Activated CD4-positive, CD25-positive, alpha-beta regulatory T cell treated with anti-CD3 and anti-CD28 coated beads, Interleukin-2, amount 50 U/mL, for 16 hours (primary cell): ENCODE data around the gene ARHGAP42.

Experiments used
- DNase-seq: peaks from one replicate; pipeline ENCODE4 v3.0.0-alpha.2; 2020; ENCODE audit warnings: low read depth, low spot score

Gene ARHGAP42

DNA sequence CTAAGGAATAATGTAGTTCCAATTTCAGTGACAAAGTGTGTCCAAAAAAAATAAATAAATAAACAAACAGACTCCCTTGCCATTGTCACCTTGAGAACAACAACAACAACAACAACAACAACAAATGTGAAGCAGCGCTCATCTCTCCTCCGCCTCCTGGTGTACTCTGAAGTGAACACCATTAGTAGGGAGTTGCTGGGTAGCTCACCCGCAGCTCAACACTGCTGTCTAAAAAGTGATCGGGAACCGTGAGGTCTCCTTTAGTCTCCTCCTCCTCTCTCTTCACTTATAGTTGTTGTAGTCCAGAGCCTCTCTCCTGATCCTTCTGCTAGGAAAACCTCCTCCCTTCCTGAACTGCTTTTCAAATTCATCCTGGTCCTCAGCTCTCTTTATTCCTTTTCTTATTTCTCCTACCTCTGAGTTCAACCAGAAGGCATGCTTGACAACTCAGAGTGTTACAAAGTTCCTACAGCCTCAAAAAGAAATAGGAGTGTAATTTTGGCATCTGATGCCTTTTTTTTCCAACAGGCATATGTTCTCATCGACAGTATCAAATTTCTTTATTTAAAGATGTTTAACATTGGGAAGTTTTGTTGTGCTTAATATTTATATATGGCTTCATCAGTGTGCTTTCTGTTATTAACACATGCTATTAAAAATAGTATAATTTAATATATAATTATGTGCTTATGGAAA is 227.5 kb downstream of the ARHGAP42 start:
- no peak for DNase-seq

DNA sequence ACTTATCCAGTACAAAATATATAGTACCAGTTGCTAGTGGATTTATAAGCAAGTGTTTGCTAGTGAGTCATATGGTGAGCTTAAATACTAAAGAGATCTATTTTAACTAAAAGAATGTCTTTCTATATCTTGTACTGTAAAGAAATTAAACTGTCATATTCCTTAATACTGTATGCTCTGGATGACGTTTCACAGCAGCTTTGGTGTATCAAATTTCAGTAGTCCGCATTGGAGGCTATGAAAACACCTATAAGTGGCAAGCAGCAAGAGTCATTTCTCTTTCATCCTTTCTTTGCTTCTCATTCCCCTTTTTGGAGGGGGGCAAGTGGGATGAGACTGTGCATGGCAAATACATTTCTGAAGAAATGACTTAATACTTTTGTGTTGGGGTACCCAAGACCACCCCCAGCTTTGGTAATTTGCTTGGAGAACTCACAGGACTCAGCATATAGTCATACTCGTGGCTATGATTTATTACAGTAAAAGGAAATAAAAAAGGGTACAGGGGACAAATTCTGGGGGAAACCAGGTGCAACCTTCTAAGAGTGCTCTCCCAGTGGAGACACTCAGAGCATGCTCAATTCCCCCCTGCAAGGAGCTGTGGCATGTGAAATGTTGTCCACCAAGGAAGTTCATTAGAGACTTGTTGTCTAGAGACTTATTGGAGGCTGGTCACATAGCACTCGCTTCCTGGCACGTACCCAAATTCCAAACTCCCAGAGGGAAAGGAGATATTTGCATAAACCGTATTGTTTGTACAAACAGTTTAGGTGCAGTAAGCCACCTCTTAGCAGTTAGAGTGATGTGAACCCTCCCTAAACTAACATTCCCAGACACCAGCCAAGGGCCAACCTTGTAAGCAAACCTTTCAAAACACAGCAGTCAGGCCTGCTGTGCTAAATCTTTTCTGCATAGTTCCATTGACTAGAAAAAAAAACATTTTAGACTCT is 231.7 kb downstream of the ARHGAP42 start:
- no peak for DNase-seq

DNA sequence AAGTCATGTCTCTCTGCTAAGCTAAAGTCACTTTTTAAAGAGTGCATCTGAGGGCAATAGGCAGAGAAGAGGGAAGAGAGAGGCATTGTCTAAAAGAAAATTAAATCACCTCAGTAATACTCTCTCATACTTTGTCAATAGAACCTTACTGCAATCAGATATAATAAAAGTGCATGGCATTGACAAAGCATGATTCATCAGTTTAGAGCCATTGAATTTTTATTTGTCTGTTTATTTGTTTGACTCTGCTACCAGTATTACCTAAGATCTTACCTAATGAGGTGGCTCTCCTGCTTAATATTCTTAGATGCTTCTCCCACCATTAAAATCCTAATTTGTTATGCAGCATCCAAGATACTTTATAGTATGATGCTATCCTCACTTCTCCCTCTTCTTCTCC is 233.5 kb downstream of the ARHGAP42 start:
- no peak for DNase-seq

DNA sequence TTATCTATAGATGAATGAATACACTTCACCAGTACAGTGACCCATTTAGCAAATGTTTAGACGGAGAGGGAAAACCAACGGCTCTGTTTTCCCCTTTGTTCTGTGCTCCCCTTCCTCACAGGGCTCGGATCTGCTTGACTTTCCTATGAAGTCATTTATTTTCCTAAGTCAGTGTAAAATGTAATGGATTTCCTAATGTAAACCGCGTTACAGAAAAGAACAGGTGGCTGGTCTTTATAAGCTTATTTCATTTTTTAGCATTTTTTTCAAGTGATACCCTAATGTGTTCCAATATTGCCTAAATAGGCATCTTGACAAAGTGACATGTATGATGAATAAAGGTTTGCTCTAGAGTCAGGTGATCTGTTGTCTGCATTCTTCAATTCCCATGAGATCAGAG is 235.0 kb downstream of the ARHGAP42 start:
- DNase-seq: no peak

DNA sequence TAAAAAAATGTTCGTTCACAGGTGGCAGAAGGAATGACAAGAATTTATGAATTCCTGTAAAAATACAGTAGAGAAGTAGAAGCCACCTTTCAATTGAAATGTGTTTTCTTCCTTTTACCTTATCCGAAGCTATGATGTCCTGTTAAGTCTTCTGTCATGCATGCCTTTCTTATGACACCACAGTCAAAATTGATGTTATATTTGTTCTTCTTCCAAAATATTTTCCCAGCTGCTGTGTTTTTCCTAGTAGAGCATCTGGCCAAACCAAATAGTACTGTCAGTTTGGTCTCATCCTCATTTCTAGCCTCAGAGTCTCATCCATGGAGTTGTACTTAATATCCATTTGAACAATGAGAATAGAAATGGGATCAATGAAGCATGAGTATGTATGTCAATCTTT is 236.5 kb downstream of the ARHGAP42 start:
- DNase-seq: no peak

DNA sequence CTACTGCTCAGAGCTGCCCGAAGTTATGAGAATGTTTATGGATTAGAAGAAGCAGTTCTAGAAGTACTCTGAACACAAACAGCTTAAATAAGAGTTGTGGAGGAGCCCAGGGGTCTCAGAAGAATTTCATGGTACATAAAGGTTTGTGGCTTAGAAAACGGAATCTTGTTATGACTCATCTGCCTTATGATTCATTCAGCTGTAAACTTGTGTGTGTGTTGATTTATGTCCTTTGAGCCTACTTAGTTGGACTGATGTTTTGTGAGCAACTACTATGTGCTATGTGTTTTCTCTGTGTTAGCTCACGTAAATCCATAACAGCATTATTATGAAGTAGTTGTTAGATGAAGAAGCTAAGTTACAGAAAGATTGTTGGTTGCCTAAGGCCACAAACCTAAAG is 238.8 kb downstream of the ARHGAP42 start:
- DNase-seq: no peak

DNA sequence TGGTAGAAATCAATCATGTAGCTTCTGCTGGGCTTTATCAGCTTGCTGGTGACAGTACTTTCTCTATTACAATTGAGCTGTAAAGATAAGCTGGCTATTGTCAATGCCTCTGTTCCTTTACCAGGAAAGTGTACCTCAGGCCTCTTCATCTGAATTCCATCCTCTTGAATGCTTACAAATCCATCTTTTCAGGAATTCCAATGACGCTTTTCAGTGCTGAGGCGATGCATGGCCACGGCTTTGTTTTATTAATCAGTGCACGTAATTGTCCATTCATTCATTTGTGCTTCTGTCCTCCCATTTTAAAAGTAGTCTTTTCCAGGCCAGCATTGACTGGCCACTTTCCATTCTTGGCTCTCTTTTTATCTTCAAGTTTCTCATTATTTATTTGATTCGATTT is 240.5 kb downstream of the ARHGAP42 start:
- DNase-seq: no peak

DNA sequence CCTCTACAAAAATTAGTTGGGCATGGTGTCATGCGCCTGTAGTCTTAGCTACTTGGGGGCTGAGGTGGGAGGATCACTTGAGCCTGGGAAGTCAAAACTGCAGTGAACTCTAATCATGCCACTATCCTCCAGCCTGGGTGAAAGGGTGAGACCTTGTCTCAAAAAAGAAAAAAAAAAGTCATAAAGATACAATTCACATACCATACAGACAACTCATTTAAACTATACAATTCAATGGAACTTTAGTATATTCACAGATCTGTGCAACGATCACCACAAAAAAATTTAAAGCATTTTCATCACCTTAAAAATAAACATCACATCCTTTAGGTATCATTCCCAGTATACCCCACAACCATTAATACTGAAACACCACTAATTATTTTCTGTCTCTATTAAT is 241.3 kb downstream of the ARHGAP42 start:
- DNase-seq: no peak

DNA sequence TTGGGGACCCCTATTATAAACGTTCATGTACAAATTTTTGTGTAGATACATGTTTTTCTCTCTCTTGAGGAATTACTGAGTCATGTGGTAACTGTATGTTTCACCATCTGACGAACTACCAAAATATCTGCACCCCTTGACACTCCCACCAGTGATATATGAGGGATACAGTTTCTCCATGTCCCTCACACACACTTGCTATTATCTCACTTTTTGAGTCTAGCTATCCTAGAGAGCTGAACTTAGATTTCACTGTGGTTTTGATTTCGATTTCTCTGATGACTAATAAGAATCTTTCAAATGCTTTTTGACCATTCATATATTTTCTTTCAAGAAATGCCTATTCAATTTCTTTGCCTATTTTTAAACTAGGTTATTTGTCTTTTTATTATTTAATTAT is 242.3 kb downstream of the ARHGAP42 start:
- DNase-seq: no peak

DNA sequence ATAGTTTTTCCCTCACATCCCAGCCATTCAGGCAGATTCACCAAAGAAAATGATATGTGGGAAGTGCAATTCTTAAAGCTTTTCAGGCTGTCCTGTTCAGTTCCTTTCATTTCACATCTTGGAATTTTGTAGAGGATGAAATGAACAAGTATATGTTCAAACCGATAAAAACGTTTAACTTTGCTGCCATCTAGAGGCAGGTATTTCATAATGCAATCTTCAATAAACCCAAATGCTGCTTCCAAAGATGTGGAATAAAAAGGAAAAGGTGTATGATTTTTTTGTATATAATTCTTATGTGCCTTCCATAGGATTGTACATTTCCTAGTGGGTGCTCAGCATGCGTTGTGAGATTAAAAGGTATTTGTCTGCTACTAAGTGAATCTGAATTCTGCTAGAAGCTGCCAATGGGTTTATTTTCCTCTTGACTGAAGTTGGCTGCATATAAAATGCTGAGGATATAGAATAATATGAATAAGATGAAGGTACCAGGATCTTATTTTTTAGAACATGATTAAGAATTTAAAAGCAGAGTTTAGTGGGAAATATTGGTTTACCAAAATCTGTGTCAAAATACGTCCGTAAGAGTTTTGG is 243.2 kb downstream of the ARHGAP42 start:
- no peak for DNase-seq

DNA sequence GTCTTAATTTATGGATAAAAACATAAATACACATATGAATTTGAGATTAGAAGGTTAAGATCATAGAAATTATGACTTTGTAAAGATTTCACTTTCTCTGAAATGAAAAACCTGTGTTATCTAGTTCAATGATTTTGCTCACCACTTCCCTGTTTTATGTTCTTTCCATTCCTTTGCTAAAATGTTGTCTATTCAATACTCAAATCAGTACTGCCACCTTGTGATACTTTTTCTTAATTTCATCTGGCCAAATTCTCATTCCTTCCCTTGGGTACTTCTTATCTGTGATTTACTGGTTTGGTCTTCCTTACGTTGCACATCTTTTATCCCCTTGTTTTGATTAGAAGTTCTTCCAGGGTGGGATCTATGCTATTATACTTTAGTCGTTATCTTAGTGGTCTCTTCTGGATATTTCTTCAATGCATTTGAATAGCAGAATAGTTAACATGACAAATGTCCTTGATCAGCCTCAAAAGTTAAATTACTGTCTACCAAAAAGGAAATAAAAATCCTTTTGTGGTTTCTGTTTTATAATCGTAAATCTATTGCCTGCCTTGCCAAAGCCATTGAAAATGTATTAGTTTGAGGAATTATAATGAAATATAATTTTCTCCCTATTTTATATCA is 245.5 kb downstream of the ARHGAP42 start:
- DNase-seq: no peak

DNA sequence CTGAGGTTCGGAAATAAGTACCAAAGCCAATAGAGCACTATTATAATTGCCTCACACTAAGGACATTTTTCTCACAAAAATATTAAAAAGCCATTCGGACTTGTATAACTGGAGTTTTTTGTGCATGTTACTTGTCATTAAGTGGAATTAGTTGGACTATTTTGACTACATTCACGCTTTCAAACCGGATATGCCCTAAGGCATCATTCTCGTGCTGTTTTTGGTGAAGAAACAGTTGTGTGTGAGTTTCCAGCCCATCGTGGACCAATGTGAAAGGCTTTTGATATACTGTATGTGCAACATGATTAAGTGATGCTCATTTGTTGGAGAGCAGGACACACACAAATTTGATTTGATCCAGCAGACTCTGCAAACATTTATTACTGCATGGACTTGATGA is 249.7 kb downstream of the ARHGAP42 start:
- DNase-seq: no peak

DNA sequence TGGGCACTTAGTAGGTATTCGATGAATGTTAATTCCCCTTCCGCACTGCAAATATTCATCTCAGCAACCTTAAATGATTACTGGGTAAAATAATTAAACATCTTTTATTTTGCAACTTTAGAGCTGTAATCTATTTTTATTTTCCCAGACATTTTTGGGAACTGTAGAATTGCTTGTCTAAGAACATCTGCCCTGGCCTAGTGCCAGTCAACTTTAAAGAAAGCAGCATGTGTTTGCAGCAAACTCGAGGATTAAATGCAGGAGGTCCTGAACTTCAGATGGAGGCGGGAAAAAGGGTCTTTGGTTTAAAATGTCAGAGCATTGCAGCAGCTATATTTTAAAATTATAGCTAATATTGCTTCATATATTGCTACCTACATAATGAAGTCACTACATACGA is 252.5 kb downstream of the ARHGAP42 start:
- DNase-seq: no peak

DNA sequence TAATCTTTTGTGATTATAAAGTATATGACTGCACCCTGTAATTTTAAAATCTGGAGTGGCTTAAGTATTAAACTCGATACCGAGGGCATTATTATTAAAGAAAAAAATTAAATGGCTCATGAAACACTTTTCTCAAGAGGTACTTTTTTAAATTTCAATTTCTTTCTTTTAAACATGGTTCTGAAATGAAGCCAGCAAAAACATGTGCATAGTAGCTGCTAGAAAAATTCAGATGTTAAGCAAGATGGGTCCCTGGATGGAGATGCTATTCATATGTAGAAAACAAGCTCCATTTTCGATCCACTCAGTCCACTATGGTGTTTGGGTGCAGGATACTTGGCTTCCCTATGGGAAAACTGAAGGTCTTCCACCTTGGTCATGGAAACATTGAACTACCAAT is 253.0 kb downstream of the ARHGAP42 start:
- no peak for DNase-seq

DNA sequence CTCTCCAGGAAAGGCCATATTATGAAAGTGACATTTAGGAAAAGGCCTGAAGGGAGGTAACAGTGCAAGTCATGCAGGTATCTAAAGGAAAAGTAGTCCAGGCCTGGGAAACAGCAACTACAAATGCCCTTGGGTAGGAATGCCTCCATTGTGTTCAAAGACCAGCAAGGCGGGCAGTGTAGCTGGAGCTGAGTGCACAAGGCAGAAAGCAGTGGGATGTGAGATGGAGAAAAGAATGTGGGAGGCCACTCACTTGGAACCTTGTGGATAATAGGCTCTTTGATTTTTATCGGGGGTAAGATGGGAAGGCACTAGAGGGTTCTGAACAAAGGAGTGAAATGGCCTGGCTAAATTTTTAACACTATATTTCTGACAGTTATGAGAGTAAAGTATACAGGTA is 253.9 kb downstream of the ARHGAP42 start:
- DNase-seq: no peak

DNA sequence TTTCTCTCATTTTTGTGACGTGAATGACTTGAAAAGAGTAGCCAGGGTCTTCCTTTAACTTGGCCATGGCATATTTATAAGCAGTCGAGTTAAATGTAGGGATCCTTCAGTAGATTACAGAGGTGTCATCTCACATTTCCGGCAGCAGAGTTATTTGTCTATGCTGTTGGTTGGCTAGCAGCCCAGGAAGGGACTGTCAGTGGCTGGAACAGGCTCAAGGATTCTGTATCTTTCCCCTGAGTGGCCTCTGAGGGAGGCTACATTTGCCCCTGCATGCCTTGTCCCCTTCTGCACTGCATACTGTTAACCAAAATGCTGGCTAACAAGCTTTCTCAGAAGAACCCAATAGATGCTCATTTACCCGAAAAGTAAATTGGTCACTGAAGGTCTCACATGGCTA is 254.9 kb downstream of the ARHGAP42 start:
- no peak for DNase-seq

DNA sequence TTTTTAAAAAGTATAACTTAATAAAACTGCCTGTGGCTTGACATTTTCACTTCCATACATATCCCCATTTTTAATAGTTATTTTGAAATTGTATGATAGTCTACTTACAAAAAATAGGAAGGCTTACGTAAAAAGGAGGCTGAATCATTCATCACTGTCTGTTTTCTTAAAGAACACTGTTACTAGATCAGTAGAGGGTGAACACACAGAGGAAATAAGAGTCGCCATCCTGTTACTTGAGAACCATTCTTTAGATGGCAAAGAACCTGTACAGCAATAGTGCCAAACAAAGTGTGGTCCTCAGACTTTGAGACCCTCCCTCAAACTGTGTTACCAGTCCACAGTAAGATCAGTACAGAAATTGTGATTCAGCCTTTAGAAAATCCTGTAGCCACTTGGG is 261.8 kb downstream of the ARHGAP42 start:
- no peak for DNase-seq

DNA sequence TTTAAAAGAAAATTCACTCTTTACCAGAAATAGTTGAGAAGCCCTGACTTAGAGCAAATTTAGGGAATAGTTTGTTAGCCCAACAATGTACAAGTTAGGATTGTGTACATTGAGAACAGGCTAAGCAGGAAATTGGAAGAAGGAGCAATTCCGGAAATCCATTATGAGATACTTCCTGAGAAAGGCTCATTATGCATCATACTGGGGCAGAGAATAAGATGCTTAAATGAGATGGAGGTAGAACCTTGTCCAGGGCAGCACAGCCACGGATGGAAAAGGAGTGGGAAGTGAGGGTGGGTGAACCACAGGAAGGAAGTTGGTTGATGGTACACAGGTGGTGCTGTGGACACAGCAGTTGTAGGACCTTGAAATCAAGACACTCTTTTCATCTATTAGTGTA is 262.4 kb downstream of the ARHGAP42 start:
- DNase-seq: no peak

DNA sequence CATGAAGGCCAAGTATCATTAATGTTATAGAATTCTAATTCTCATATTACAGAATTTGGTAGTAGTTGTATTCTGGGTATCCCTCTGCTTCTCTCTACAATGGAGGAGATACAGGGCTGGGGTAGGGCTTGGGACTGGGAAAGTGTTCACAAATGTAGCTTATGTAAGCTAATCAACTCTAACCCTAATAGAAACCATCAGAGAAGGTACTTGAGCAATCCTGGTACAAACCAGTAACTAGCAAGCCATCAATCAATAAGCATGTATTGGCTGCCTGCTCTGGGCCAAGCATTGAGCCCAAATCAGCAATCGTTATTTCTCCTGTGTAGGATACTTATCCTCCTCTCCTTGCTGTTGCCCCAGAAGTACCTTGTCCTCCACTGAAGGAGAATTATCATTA is 268.2 kb downstream of the ARHGAP42 start:
- DNase-seq: no peak

DNA sequence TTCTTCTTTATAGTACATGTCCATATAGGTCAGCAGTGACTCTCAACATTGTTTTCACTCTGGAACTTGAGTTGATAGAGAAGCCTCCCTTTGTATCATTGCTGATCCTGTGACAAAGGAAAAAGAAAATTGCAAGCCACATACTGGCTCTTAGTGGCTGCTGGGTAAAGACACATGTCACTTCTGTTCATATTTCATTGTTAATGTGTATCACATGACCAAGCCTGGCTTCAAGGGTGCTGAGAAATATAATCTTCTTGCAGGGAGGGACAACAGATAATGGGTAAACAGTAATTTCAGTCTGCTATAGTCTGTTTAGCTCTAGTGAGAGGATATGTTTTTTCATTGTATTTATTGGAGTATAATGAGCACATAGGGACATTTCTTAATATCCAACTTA is 269.3 kb downstream of the ARHGAP42 start:
- DNase-seq: no peak

DNA sequence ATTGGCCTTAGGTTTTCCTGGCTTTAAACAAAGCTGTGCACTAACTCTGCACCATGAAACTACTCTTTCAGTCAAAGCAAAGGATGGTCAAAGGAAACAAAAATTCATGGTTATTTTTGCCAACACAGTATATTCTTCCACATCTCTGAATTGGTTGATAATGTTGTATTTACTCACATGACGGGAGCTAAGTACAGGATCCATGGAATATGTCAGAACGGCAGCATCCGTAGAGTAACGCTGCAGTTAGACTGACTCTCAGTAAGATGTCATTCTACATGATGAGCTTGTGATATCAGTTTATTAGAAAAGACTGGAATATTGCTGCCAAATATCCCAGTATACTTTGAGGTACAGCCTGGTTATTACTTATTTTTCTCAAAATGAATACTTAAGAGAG is 270.4 kb downstream of the ARHGAP42 start:
- DNase-seq: no peak

DNA sequence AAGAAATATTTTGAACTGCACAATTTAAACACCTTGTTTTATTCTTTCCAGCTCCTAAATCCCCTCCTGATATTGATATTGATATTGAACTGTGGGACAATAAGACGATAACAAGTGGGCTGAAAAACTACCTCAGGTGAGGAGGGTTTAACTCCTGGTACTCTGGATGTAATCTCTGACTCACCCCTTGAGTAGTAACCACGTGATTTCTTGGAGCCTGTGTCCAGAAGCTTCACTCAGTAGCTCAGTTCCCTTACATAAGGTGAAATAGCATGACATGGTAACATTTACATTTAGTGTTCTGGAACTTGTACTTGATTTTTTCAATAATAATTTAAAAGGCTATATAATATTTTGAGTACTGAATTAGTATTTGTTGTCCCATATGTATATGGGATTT is 274.5 kb downstream of the ARHGAP42 start:
- no peak for DNase-seq
